ENCODE results near the gene ARFGEF2.

DNA sequence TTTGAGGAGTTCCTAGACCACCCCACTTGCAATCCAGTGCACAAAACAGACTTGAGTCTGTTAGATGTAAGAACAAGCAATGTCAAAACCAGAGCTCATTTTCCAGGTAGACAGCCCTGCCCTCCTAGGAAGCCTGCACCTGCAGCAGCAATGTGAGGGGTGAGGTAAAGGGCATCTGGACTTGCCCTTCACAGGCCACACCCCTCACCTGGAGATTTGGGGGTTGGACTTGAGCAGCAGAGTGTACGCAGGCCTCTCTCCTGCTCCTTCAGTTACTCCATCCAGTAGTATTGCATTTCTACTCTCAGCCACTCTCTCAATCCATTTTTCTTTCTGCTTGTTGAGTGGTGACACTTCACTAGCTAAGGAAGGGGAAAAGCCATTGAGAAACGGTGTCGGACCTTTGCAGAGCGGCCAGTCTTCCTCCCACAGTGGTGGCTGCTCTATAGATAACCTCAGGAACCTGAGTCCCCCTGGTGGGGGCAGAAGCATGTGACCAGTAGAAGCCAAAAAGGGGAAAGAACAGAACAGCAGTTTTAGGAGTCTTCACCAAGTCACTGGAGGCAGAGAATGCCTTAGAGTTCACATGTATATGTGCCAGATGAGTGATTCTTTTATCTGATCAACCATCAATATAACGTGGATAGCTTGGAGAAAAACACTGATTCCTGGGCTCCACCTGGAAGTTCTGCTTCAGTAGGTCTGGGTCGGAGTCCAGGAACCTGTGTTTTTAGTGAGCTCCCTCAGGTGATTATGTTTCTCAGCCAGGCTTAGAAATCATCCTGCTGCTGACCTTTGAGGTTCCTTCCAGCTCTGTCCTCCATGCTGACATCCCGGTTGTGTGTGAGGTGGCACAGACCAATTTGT, 28.0 kb downstream of the ARFGEF2 start:
- TF ChIP-seq, protein P1, sequence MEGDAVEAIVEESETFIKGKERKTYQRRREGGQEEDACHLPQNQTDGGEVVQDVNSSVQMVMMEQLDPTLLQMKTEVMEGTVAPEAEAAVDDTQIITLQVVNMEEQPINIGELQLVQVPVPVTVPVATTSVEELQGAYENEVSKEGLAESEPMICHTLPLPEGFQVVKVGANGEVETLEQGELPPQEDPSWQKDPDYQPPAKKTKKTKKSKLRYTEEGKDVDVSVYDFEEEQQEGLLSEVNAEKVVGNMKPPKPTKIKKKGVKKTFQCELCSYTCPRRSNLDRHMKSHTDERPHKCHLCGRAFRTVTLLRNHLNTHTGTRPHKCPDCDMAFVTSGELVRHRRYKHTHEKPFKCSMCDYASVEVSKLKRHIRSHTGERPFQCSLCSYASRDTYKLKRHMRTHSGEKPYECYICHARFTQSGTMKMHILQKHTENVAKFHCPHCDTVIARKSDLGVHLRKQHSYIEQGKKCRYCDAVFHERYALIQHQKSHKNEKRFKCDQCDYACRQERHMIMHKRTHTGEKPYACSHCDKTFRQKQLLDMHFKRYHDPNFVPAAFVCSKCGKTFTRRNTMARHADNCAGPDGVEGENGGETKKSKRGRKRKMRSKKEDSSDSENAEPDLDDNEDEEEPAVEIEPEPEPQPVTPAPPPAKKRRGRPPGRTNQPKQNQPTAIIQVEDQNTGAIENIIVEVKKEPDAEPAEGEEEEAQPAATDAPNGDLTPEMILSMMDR (IDR thresholded peaks at IDR 0.05): no peak
- no peak for TF ChIP-seq POLR2A (IDR thresholded peaks at IDR 0.05)
